ENCODE data around the gene BEST3. TPM values are rescaled to one million over a fixed set of nuclear protein-coding genes. Genes with fewer than 3 reads are reported as not detected.

The BEST3 gene
- total RNA-seq, 4 donors from 2014 or later = not detected

GRCh38 chr12:69620077-69620476 lies 79.0 kb downstream of the BEST3 start:
- intact Hi-C loops (cut with DNase I) = no loop called here
- DNase-seq = no peak
- Histone ChIP-seq H3K4me1 (no peaks in the 10 kb centered on the region), H3K27ac (no peak overlapping the region), H3K9me3 (no peaks in the 10 kb centered on the region), H3K36me3 (no peaks in the 10 kb centered on the region), H3K4me3 (no peak overlapping the region), H3K27me3 (peaks cover 0 to 16% (median 0%) of the 10 kb centered on the region in 4 donors)
- 59 to 82% methylated on average over 4 of the region's 4 CpGs for WGBS, 2 donors
- TF ChIP-seq POLR2A (IDR thresholded peaks at IDR 0.05) (no peak), CTCF (IDR thresholded peaks at IDR 0.05) (no peak)

DNA sequence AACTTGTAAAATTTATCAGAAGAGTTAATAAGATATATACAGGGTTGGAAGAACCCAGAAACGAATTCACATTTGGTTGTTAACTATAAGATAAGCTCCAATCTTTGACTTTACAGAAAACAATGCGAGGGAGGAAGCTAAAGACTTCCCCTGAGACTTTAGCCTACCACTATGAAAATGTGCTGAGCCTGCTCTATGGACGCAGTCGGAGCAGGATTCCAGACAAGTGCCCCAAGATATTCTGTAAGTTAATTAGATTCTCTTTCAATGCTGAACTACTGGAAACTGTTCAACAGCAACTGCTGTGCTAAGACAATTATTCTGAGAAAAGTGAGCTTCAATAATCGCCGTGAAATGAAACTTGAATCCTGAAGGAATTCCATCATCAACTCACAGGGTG lies 80.1 kb downstream of the BEST3 start:
- Histone ChIP-seq H3K27ac (no peak overlapping the region), H3K4me3 (no peak overlapping the region), H3K4me1 (no peaks in the 10 kb centered on the region), H3K9me3 (no peaks in the 10 kb centered on the region), H3K36me3 (no peaks in the 10 kb centered on the region), H3K27me3 (peaks cover 0 to 15% (median 0%) of the 10 kb centered on the region in 4 donors)
- intact Hi-C loops (cut with DNase I) = no loop called here
- 67 to 71% methylated on average over 6 of the region's 6 CpGs for WGBS, 2 donors
- DNase-seq = no peak
- no peak for TF ChIP-seq POLR2A (IDR thresholded peaks at IDR 0.05)
- TF ChIP-seq CTCF (IDR thresholded peaks at IDR 0.05) = no peak

DNA sequence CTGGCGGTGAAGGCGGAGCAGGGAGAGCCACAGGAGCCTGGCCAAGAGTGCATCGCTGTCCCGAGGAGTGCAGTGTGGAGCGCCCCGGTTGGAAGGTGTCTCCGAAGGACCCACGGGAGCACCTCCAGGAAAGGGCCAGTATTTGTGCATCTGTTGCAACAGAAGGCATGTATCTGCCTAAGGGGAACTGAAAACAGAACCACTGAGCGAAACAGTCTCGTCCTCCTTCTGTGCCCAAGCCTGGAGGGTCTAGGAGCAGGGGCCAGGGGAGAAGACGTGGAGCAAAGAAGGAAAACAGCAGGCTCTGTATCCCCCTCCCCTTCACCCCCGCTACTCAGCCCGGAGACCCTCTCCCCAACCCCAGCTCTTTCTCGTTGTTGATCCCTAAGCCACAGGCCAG lies 83.1 kb downstream of the BEST3 start:
- 62 to 71% methylated on average over 10 to 12 of the region's 14 CpGs for WGBS, 2 donors
- H3K36me3 ChIP-seq = no peaks in the 10 kb centered on the region
- DNase-seq = no peak

DNA sequence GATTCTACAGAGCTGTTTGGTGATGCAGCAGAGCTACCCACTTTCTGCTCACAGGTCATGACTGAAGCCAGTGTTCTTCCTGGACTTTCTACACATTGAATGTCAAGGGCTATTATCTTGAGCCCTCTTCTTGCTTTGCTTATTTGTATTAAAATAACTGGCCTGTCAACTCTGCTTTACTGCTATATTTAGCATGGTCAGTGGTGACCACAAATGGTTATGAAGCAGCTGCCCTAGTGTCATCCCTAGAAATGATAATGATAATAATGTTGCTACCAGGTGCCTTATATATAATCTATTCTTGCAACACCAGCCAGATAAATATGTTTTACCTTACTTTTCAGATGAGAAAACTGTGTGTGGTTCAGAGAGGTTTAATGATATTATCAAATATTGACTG lies 85.8 kb downstream of the BEST3 start:
- H3K4me1 ChIP-seq = no peaks in the 10 kb centered on the region
- no peak for DNase-seq
- H3K27ac ChIP-seq = no peak overlapping the region
- TF ChIP-seq CTCF (IDR thresholded peaks at IDR 0.05) (no peak), POLR2A (IDR thresholded peaks at IDR 0.05) (no peak)
- H3K36me3 ChIP-seq = no peaks in the 10 kb centered on the region
- intact Hi-C loops (cut with DNase I) = no loop called here
- H3K4me3 ChIP-seq = no peak overlapping the region
- peaks cover 0 to 8% (median 0%) of the 10 kb centered on the region in 4 donors for H3K27me3 ChIP-seq
- H3K9me3 ChIP-seq = no peaks in the 10 kb centered on the region

More for the DNA sequence above, 83.1 kb downstream of the BEST3 start:
- no peak overlapping the region for H3K4me3 ChIP-seq
- intact Hi-C loops (cut with DNase I) = no loop called here
- TF ChIP-seq POLR2A (IDR thresholded peaks at IDR 0.05) = no peak
- no peak for TF ChIP-seq CTCF (IDR thresholded peaks at IDR 0.05)
- H3K9me3 ChIP-seq = no peaks in the 10 kb centered on the region
- peaks cover 0 to 11% (median 0%) of the 10 kb centered on the region in 4 donors for H3K27me3 ChIP-seq
- H3K4me1 ChIP-seq = no peaks in the 10 kb centered on the region
- no peak overlapping the region for H3K27ac ChIP-seq

- no peaks in the 10 kb centered on the region for H3K9me3 ChIP-seq
- DNase-seq = no peak
- no peaks in the 10 kb centered on the region for H3K36me3 ChIP-seq
- H3K27me3 ChIP-seq = no peaks in the 10 kb centered on the region
- no peak within 1 kb of the TSS for H3K4me3 ChIP-seq
- H3K27ac ChIP-seq = no peak within 1 kb of the TSS
- WGBS, 2 donors = 96 to 98% methylated on average over 4 to 7 of the region's 11 CpGs
- H3K4me1 ChIP-seq = no peaks in the 10 kb centered on the region
- intact Hi-C loops (cut with DNase I) = no loop called here
- TF ChIP-seq POLR2A (IDR thresholded peaks at IDR 0.05) (no peak), CTCF (IDR thresholded peaks at IDR 0.05) (no peak)
Observed at GRCh38 chr12:69610729-69611128, 88.4 kb downstream of the BEST3 start, which contains the start of gene LRRC10. Gene LRRC10, minus strand, starts transcription at chr12:69610907. Its CDS starts 69 bp downstream, at chr12:69610838.

Measured in esophagus squamous epithelium (tissue), 5 donors.